Fibroblast of lung (primary cell): ENCODE data around the gene PKP1. TPM values are rescaled to one million over a fixed set of nuclear protein-coding genes. Genes with fewer than 3 reads are reported as not detected.

Source experiments
- DNase-seq, 2 donors: peaks; one replicate each; pipeline versions ENCODE4 v3.0.0 to v3.0.0-alpha.2; 2010; ENCODE audit warnings: low read depth in 2 of 2
- H2AFZ ChIP-seq: 2 replicates; pipeline ENCODE4 v1.5.1; 2012; ENCODE audit warnings: low read length, control low read depth, inconsistent platforms
- H3K27ac ChIP-seq: 2 replicates; pipeline ENCODE4 v1.5.1; 2011; ENCODE audit warnings: low read length, control low read depth; ENCODE audit not compliant: insufficient read depth
- H3K27me3 ChIP-seq: 2 replicates; pipeline ENCODE4 v1.5.1; 2011; ENCODE audit warnings: mild to moderate bottlenecking, low read length; ENCODE audit not compliant: control insufficient read depth, insufficient read depth
- H3K36me3 ChIP-seq: 2 replicates; pipeline ENCODE4 v1.5.1; 2011; ENCODE audit warnings: low read length; ENCODE audit not compliant: control insufficient read depth, insufficient read depth
- H3K4me1 ChIP-seq: 2 replicates; pipeline ENCODE4 v1.5.1; 2011; ENCODE audit warnings: low read length; ENCODE audit not compliant: control insufficient read depth, insufficient read depth; ENCODE audit errors: extremely low read depth
- H3K4me2 ChIP-seq: 2 replicates; pipeline ENCODE4 v1.5.1; 2011; ENCODE audit warnings: low read length, control low read depth; ENCODE audit not compliant: insufficient read depth; ENCODE audit errors: extremely low read depth
- H3K4me3 ChIP-seq, 4 experiments: fragments of 200-600 bp in 1 of 4; sonication (generic) in 1 of 4; replicated peaks in 1 of 4; 2 replicates each; pipeline ENCODE4 v1.5.1; 2011 to 2016; ENCODE audit warnings: low read length in 4 of 4, low read depth in 3 of 4, mild to moderate bottlenecking in 3 of 4, control low read depth in 2 of 4, inconsistent platforms in 1 of 4, mixed read lengths in 1 of 4; ENCODE audit not compliant: insufficient read depth in 1 of 4; ENCODE audit errors: control extremely low read depth in 1 of 4
- H3K79me2 ChIP-seq: 2 replicates; pipeline ENCODE4 v1.5.1; 2012; ENCODE audit warnings: mild to moderate bottlenecking, low read length, inconsistent platforms; ENCODE audit not compliant: control insufficient read depth, insufficient read depth
- H3K9ac ChIP-seq: 2 replicates; pipeline ENCODE4 v1.5.1; 2011; ENCODE audit warnings: mild to moderate bottlenecking, low read length, control low read depth; ENCODE audit not compliant: insufficient read depth
- H3K9me3 ChIP-seq: 2 replicates; pipeline ENCODE4 v1.5.1; 2012; ENCODE audit warnings: low read depth, low read length; ENCODE audit not compliant: control insufficient read depth, insufficient read depth
- H4K20me1 ChIP-seq: 2 replicates; pipeline ENCODE4 v1.5.1; 2011; ENCODE audit warnings: low read length; ENCODE audit not compliant: control insufficient read depth, insufficient read depth; ENCODE audit errors: extremely low read depth
- EZH2 ChIP-seq: IDR thresholded peaks from 2 replicates; pipeline ENCODE4 v1.5.1; 2012; ENCODE audit warnings: low read length, control low read depth, mild to moderate bottlenecking; ENCODE audit errors: missing control alignments
- polyA plus RNA-seq, 2 donors: library from polyadenylated mRNA; depleted of rRNA in 1 of 2; stranded (reverse) in 1 of 2; unstranded in 1 of 2; fragments of >200 nt; gene quantifications; 2 replicates each; pipeline ENCODE4 v1.2.1, GENCODE V29; 2011 to 2012; ENCODE audit warnings: missing spikeins in 1 of 2
- total RNA-seq: library from RNA; depleted of rRNA; stranded (reverse); fragments of >200 nt; gene quantifications from 2 replicates; pipeline ENCODE4 v1.2.1, GENCODE V29; 2014
- TF ChIP-seq, protein P1 (sequence below), 2 donors: IDR thresholded peaks in 1 of 2; conservative IDR thresholded peaks in 1 of 2; 1 replicate in 1 of 2; 2 replicates in 1 of 2; pipeline ENCODE4 v1.5.1; 2011 to 2012; ENCODE audit warnings: low read length in 2 of 2, control low read depth in 1 of 2, inconsistent platforms in 1 of 2, low read depth in 1 of 2, mild to moderate bottlenecking in 1 of 2

PKP1 gene
- total and polyA plus RNA-seq, 2 donors (not counting 1 experiment from before 2014, with no cell fraction given) = under 0.01 to 0.08 TPM

DNA sequence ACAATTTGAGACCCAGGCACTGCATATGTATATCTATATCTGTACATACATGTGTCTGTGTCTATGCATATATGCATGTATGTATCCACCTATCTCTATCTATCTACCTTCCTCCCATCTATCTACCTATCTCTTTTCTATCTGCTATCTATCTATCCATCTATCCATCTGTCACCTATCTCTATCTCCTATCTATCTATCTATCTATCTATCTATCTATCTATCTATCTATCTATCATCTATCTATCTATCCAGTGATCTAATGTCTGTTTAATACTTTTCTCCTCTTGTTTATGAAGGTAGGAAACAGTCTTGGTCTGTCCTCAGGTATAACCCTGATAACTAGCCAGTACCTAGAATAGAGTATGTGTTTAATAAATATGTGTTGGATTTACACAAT is 68.3 kb downstream of the PKP1 start:
- DNase-seq = no peak
- Histone ChIP-seq H3K4me2 (no peak overlapping the region), H3K9me3 (no peaks in the 10 kb centered on the region), H2AFZ (no peak overlapping the region), H3K27me3 (peaks cover 21% of the 10 kb centered on the region), H3K9ac (no peak overlapping the region), H3K4me3 (no peak overlapping the region), H3K36me3 (no peaks in the 10 kb centered on the region), H3K79me2 (no peaks in the 10 kb centered on the region), H3K4me1 (no peaks in the 10 kb centered on the region), H4K20me1 (no peaks in the 10 kb centered on the region), H3K27ac (no peak overlapping the region)
- TF ChIP-seq, protein P1, sequence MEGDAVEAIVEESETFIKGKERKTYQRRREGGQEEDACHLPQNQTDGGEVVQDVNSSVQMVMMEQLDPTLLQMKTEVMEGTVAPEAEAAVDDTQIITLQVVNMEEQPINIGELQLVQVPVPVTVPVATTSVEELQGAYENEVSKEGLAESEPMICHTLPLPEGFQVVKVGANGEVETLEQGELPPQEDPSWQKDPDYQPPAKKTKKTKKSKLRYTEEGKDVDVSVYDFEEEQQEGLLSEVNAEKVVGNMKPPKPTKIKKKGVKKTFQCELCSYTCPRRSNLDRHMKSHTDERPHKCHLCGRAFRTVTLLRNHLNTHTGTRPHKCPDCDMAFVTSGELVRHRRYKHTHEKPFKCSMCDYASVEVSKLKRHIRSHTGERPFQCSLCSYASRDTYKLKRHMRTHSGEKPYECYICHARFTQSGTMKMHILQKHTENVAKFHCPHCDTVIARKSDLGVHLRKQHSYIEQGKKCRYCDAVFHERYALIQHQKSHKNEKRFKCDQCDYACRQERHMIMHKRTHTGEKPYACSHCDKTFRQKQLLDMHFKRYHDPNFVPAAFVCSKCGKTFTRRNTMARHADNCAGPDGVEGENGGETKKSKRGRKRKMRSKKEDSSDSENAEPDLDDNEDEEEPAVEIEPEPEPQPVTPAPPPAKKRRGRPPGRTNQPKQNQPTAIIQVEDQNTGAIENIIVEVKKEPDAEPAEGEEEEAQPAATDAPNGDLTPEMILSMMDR (conservative IDR thresholded peaks at IDR 0.05 in 1 of 2, IDR thresholded peaks at IDR 0.05 in 1 of 2; ENCODE audit: low read depth in 1 of 2, low read length in 2 of 2) = no peak
- TF ChIP-seq EZH2 = no peak

DNA sequence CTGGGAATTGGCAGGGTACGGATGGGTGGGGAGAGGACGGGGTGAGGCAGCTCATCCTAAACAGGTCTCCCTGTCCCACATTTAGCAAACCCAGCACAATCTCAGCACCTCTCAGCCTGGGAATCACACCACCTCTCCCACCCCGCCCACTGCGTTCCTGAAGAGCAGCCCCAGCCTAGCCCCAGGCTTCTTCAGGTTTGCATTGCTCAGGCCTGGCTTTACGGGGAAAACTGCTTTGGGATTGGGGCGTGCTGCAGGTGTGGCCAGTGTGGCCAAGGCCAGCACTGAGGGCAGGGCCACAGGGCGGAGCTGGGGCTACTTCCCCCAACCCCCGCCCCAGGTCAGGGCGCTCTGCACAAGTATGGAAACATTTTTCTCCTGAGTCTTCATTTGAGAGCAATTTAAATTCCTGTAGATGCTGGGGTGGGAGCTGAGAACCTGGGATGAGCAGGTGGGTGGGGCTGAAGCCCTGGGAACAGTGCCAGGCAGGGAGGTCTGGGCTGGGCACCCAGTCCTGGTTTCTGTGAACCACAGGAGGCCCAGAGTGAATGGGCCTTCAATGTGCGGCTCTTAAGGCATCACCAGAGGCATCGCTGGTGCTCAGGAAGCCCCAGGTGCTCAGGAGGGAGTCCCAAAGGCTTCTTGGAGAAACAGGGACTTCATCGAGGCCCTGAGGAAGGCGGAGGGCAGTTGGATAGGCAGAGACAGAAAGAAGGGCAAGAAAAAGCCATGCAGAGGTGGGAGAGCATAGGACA is 70.1 kb downstream of the PKP1 start:
- Histone ChIP-seq H3K9ac (no peak overlapping the region), H3K4me3 (no peak overlapping the region), H3K27me3 (peaks cover 17% of the 10 kb centered on the region), H3K4me1 (no peaks in the 10 kb centered on the region), H3K9me3 (no peaks in the 10 kb centered on the region), H3K27ac (no peak overlapping the region), H2AFZ (no peak overlapping the region), H4K20me1 (no peaks in the 10 kb centered on the region), H3K79me2 (no peaks in the 10 kb centered on the region), H3K4me2 (no peak overlapping the region), H3K36me3 (no peaks in the 10 kb centered on the region)
- TF ChIP-seq, protein P1 (conservative IDR thresholded peaks at IDR 0.05 in 1 of 2, IDR thresholded peaks at IDR 0.05 in 1 of 2; ENCODE audit: low read depth in 1 of 2, low read length in 2 of 2) = no peak
- TF ChIP-seq EZH2 = no peak
- no peak for DNase-seq

GRCh38 chr1:201354151-201354900 is 71.0 kb downstream of the PKP1 start:
- H3K9ac ChIP-seq = no peak overlapping the region
- no peaks in the 10 kb centered on the region for H3K9me3 ChIP-seq
- no peaks in the 10 kb centered on the region for H3K4me1 ChIP-seq

More at GRCh38 chr1:201354151-201354900, 71.0 kb downstream of the PKP1 start:
- Histone ChIP-seq H3K36me3 (no peaks in the 10 kb centered on the region), H2AFZ (no peak overlapping the region), H3K4me2 (no peak overlapping the region), H3K79me2 (no peaks in the 10 kb centered on the region), H3K27me3 (peaks cover 23% of the 10 kb centered on the region), H3K4me3 (no peak overlapping the region), H4K20me1 (no peaks in the 10 kb centered on the region), H3K27ac (no peak overlapping the region)
- TF ChIP-seq, protein P1 (conservative IDR thresholded peaks at IDR 0.05 in 1 of 2, IDR thresholded peaks at IDR 0.05 in 1 of 2; ENCODE audit: low read depth in 1 of 2, low read length in 2 of 2) = no peak
- TF ChIP-seq EZH2 = no peak
- DNase-seq = no peak
